ENCODE measurements around the gene ROR1.

Gene ROR1

GRCh38 chr1:64046891-64047290 is 273.1 kb downstream of the ROR1 start:
- no peak for FAIRE-seq

GRCh38 chr1:64047549-64047996 is 273.8 kb downstream of the ROR1 start:
- FAIRE-seq = no peak

More at GRCh38 chr1:64046891-64047290, 273.1 kb downstream of the ROR1 start:
- DNase-seq (ENCODE audit: low spot score) = no peak

GRCh38 chr1:64049900-64050540 is 276.2 kb downstream of the ROR1 start:
- DNase-seq (ENCODE audit: low spot score) = no peak
- no peak for FAIRE-seq

More at GRCh38 chr1:64047549-64047996, 273.8 kb downstream of the ROR1 start:
- no peak for DNase-seq (ENCODE audit: low spot score)

GRCh38 chr1:64050601-64051000 is 276.8 kb downstream of the ROR1 start:
- no peak for DNase-seq (ENCODE audit: low spot score)
- FAIRE-seq = no peak

GRCh38 chr1:64051796-64052195 is 278.0 kb downstream of the ROR1 start:
- FAIRE-seq = no peak

GRCh38 chr1:64052777-64053176 is 279.0 kb downstream of the ROR1 start:
- no peak for DNase-seq (ENCODE audit: low spot score)
- FAIRE-seq = no peak

More at GRCh38 chr1:64051796-64052195, 278.0 kb downstream of the ROR1 start:
- no peak for DNase-seq (ENCODE audit: low spot score)

- no peak for DNase-seq (ENCODE audit: low spot score)
Observed at GRCh38 chr1:64055310-64055709, 281.5 kb downstream of the ROR1 start.

GRCh38 chr1:64059556-64059955 is 285.7 kb downstream of the ROR1 start:
- no peak for FAIRE-seq
- no peak for DNase-seq (ENCODE audit: low spot score)

More at GRCh38 chr1:64055310-64055709, 281.5 kb downstream of the ROR1 start:
- no peak for FAIRE-seq

GRCh38 chr1:64060611-64061302 is 286.9 kb downstream of the ROR1 start:
- DNase-seq (ENCODE audit: low spot score) (no peak), FAIRE-seq (no peak)

GRCh38 chr1:64061430-64062104 is 287.8 kb downstream of the ROR1 start:
- no peak for DNase-seq (ENCODE audit: low spot score)
- no peak for FAIRE-seq

GRCh38 chr1:64062529-64062928 is 288.7 kb downstream of the ROR1 start:
- FAIRE-seq (no peak), DNase-seq (ENCODE audit: low spot score) (no peak)

GRCh38 chr1:64062941-64063581 is 289.2 kb downstream of the ROR1 start:
- FAIRE-seq (no peak), DNase-seq (ENCODE audit: low spot score) (no peak)

- no peak for FAIRE-seq
- no peak for DNase-seq (ENCODE audit: low spot score)
Observed at GRCh38 chr1:64065571-64065970, 291.8 kb downstream of the ROR1 start.

- DNase-seq (ENCODE audit: low spot score) (no peak), FAIRE-seq (no peak)
Observed at GRCh38 chr1:64072089-64072793, 298.4 kb downstream of the ROR1 start.

- no peak for DNase-seq (ENCODE audit: low spot score)
- FAIRE-seq = no peak
Observed at GRCh38 chr1:64073705-64074104, 299.9 kb downstream of the ROR1 start.

- no peak for DNase-seq (ENCODE audit: low spot score)
- no peak for FAIRE-seq
Observed at GRCh38 chr1:64074767-64075166, 300.9 kb downstream of the ROR1 start.

- DNase-seq (ENCODE audit: low spot score) (no peak), FAIRE-seq (no peak)
Observed at GRCh38 chr1:64077281-64077940, 303.6 kb downstream of the ROR1 start.

- FAIRE-seq (no peak), DNase-seq (ENCODE audit: low spot score) (no peak)
Observed at GRCh38 chr1:64080941-64081562, 307.2 kb downstream of the ROR1 start.

- peak; percentile 51 for DNase-seq (ENCODE audit: low spot score)
Observed at GRCh38 chr1:64082459-64082858, 308.6 kb downstream of the ROR1 start.

GRCh38 chr1:64084451-64084850 is 310.6 kb downstream of the ROR1 start:
- FAIRE-seq (no peak), DNase-seq (ENCODE audit: low spot score) (no peak)

More at GRCh38 chr1:64082459-64082858, 308.6 kb downstream of the ROR1 start:
- FAIRE-seq = no peak
